HG02840 (cell line): ENCODE data around the gene ACTA1.
A peak's percentile ranks its signal among the peaks of the same experiment; 100 is the strongest.
"Not testable (repeated sequence)": the region's sequence is repeated elsewhere in the genome, so short reads cannot be mapped to it uniquely, and the experiment has no call there.

Experiments used
- ATAC-seq: cut with Tn5 transposase; IDR thresholded peaks from one replicate; pipeline ENCODE4 v1.9.1; 2021; ENCODE audit warnings: mild to moderate bottlenecking, moderate library complexity, moderate number of reproducible peaks; ENCODE audit not compliant: unreplicated experiment, low FRiP score

ACTA1 gene

GRCh38 chr1:229445828-229446227 is 11.9 kb upstream of the ACTA1 start:
- no peak for ATAC-seq

GRCh38 chr1:229440851-229441537 is 7.1 kb upstream of the ACTA1 start:
- peak; percentile 94 for ATAC-seq

DNA sequence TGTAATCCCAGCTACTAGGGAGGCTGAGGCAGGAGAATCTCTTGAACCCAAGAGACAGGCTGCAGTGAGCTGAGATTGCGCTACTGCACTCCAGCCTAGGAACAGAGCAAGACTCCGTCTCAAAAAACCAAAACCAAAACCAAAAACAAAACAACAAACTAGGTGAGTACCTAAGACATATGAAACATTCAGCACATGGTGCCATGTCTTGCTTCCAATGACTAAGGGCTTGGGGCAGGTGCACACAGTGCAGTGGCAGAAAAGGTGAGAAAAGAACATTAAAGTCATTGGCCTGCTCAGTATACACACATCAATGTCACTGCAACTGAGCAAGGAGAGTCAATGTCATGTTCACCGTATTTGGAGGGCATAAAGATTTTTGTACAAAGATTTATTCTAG is 4.1 kb upstream of the ACTA1 start:
- no peak for ATAC-seq

DNA sequence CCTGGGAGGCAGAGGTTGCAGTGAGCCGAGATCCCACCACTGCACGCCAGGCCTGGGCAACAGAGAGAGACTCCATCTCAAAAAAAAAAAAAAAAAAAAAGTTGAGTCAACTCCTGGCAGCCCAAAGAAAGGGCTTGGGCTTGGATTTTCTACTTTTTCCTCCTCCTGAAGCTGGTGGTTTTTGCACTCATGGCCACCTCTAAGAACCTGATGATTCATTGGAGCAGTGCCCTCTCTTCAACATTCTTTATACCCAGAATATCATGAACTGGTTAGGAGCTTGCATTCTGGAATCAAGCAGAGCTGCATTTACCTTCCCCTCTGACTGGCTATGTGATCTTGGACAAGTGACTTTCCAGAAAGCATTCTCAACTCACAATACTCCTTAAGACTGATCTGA is 3.5 kb upstream of the ACTA1 start:
- ATAC-seq = no peak

GRCh38 chr1:229436201-229436600 is 2.3 kb upstream of the ACTA1 start:
- ATAC-seq = no peak

DNA sequence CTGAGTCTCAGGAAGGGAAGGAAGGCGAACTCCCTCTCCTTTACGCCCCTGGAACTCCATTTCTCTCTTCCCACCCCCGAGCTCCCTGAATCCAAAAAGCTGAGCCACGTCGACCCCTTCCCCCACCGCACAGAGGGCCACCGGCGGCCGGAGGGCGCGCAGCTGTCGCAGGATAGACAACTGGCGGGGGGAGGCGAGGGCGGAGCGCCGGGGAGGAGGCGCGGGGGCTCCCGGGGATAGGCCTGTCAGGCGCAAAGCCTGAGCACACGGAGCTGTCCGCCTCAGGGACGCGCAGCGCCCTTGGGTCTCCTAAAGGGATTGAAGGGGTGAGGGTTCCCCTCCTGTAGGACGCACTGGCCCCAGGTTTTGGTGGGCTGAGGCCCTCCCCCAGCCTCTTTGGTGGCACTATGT is 752 bp upstream of the ACTA1 start:
- ATAC-seq = no peak

DNA sequence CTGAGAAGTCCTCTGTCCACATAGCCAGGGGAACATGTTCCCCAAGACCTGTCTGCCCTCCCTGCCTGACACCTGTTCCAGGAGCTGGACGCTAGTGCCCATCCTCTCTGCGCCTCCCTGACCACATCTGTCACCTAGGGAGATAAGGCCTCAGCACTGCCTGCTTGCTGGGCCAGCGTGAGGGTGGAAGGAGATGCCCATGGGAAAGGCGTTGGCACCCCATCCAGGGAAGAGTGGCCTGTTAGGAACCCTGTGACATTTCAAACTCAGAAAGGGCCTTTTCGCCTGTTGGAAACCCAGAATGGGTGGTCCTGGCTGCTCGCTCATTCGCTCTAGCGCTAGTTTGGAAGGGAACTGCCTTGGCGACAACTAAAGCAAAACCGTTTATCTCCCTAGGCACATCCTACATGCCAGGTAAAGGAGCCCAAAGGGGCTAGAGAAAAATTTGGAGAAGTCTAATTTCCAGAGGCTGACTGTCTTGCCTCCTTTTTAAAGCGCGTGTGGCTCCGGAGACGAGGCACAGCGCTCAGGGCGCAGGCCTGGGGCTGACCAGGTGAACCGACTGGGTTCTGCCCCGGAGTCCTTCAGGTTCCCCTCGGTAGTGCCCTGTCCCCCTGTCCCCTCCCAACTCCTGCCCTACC is 410 bp downstream of the ACTA1 start:
- ATAC-seq = no peak

- ATAC-seq = no peak
Observed at GRCh38 chr1:229432905-229433304, 989 bp downstream of the ACTA1 start.

DNA sequence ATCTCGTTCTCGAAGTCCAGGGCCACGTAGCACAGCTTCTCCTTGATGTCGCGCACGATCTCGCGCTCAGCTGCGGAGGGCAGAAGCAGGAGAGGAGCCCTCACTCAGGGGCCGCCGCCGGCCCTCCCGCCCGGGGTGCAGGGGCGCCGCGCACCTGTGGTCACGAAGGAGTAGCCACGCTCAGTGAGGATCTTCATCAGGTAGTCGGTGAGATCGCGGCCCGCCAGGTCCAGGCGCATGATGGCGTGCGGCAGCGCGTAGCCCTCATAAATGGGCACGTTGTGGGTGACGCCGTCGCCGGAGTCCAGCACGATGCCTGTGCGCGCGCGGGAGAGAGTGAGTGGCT is 1.8 kb downstream of the ACTA1 start:
- ATAC-seq = no peak

DNA sequence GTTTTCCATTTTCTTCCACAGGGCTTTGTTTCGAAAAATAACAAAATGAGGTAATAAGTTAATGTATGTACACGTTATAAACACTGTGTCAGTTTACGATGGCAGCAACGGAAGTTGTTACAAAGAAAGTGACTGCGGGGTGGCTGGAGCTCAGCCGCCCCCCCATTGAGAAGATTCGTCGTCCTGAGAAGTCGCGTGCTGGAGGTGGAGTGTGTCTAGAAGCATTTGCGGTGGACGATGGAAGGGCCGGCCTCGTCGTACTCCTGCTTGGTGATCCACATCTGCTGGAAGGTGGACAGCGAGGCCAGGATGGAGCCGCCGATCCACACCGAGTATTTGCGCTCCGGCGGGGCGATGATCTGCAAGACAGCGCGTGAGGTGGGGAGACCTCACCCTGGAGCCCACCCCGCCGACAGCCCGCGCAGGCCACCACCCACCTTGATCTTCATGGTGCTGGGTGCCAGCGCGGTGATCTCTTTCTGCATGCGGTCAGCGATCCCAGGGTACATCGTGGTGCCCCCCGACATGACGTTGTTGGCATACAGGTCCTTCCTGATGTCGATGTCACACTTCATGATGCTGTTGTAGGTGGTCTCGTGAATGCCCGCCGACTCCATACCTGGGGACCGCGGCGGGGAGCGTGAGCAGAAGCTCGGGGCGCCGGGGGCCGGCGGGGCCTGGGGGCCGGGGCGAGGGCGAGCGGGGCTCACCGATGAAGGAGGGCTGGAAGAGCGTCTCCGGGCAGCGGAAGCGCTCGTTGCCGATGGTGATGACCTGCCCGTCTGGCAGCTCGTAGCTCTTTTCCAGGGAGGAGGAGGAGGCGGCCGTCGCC is 2.4 kb downstream of the ACTA1 start:
- no peak for ATAC-seq

- no peak for ATAC-seq
Observed at GRCh38 chr1:229430761-229431283, 3.1 kb downstream of the ACTA1 start.

DNA sequence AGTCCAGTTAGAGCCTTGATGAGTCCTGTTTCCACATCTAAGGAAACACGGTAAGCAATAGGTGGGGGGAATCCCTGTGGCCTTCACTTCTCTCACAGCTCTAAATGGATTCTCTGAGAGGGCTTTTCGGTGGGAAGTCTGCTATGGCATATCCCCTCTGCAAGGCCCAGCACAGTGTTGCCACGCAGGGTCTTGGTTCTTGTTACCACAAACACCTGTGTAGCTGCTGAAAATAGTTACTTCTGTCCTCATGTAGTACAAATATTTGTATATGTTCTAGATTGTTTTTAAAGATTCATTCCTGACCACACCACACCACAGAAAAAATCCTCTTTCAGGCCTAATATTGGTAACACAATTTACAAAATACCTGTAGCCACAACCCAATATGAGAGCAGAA is 5.6 kb downstream of the ACTA1 start:
- no peak for ATAC-seq

GRCh38 chr1:229427572-229427971 is 6.3 kb downstream of the ACTA1 start:
- ATAC-seq = no peak

GRCh38 chr1:229425564-229426159 is 8.2 kb downstream of the ACTA1 start:
- no peak for ATAC-seq

- ATAC-seq = no peak
Observed at GRCh38 chr1:229420765-229421164, 13.1 kb downstream of the ACTA1 start.

GRCh38 chr1:229420224-229420623 is 13.7 kb downstream of the ACTA1 start:
- ATAC-seq = no peak

- not testable (repeated sequence) for ATAC-seq
Observed at GRCh38 chr1:229418586-229418985, 15.3 kb downstream of the ACTA1 start.

- not testable (repeated sequence) for ATAC-seq
Observed at GRCh38 chr1:229412810-229413209, 21.1 kb downstream of the ACTA1 start.

DNA sequence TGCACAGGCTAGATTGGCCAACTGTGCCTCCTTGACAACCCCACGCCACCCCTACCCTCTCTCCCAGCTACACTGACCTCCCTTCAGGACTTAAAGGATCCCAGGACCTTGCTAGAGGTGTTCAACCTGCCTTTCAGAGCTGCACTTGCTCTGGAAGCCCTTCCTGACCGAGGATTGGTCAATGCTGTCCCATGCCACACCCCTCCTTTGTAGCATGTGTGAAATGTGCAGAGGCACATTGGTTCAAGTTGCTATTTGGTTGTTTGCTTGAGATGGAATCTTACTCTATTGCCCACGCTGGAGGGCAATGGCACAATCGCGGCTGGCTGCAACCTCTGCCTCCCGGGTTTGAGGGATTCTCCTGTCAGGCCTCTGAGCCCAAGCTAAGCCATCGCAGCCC is 21.8 kb downstream of the ACTA1 start:
- no peak for ATAC-seq

DNA sequence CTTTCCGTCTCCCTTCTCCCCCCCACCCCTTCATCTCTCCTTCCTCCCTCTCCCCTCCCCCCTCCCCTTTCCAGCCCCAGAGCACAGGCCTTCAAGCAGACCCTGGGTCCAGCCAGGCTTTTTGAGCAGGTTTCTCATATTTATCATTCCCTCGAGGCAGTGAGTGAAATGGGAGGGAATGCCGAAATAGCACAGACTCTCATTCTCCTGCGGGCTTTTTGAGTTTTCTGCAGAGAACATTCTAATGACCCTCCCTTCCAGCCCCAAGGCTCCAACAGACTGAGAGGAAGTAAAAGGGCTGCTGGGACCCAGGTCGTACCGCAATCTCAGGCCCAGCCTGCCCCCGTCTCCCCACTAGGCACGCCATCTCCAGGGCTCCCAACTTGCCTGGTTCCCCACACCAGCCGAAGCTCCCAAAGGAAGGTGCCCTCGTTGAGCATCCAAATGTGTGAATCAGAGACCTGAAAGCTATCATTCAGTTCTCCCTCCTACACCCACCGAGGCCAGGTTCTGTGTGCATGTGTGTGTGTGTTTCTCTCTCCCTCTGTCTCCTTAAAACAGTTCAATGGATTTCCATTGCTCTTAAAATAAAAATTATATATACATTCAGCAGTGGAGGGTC is 22.3 kb downstream of the ACTA1 start:
- ATAC-seq = no peak
